HG02870 (cell line): ENCODE results near the gene COL4A4.

Source experiments
- ATAC-seq: cut with Tn5 transposase; IDR thresholded peaks from one replicate; pipeline ENCODE4 v1.9.1; 2021; ENCODE audit warnings: mild to moderate bottlenecking, moderate library complexity; ENCODE audit not compliant: unreplicated experiment

COL4A4 gene

GRCh38 chr2:226991663-226992062, 172.3 kb downstream of the COL4A4 start:
- no peak for ATAC-seq

- no peak for ATAC-seq
Measured at GRCh38 chr2:226985583-226985946, 178.4 kb downstream of the COL4A4 start.

- peak; percentile 98 for ATAC-seq
Measured at GRCh38 chr2:226984750-226985582, 179.0 kb downstream of the COL4A4 start.

DNA sequence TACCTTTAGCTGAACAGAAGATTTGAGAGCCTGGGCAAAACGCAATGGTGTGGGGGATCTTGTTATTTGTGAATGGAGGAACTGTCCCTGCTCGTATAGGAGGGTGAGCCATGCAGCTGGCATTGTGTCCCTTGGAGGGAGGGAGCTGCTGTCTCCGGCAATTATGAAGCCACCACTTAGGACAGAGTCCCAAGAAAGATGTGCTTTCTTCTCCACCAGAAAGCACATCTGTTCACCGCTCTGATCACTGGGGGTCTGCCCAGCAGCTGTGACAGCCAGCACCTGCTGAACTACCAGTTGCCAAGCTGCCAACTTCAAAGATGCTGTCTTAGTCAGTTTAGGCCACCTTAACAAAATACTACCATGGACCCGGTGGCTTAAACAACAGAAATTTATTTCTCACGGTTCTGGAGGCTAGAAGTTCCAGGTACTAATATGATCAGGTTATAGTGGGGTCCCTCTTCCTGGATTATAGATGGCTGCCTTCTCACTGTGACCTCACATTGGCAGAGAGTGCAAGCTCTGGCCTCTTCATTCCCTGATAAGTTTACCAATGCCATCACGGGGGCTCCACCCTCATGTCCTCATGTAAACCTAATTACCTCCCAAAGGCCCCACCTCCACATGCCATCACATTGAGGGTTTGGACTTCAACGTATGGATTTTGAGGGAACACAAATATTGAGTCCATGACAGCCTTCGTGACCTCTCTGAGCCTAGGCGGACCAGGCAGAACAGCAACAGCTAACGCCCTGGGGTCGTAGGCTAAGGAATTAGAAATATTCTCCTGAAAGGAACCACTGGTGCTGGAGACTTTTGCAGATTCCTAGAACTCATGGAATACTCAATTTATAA, 179.9 kb downstream of the COL4A4 start:
- no peak for ATAC-seq

DNA sequence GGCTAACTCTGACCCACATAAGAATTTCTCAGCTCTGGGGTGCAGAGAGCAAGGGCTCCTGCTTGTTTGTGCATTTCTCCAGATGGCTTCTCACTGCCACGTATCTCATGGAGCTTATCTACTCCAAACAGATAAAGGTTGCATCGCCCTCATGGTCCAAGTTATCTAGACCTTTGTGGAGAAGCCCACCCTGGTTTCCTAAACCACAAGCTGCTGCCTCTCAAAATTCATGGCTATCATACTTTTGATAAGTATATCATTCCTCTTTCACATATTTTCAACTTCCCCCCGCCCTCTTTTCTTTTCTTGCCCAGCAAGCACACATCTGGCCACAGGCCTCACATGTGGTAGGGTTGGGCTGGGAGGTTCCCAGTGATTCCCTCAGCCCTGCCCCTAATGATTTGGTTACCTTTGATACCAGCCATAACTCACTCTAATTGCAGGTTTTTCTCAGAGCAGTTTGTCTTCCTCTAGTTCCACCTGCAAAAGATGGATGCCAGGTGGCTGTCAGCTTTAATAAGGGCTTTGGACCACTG, 182.1 kb downstream of the COL4A4 start:
- ATAC-seq = no peak

- no peak for ATAC-seq
Measured at GRCh38 chr2:226979004-226979403, 185.0 kb downstream of the COL4A4 start.

DNA sequence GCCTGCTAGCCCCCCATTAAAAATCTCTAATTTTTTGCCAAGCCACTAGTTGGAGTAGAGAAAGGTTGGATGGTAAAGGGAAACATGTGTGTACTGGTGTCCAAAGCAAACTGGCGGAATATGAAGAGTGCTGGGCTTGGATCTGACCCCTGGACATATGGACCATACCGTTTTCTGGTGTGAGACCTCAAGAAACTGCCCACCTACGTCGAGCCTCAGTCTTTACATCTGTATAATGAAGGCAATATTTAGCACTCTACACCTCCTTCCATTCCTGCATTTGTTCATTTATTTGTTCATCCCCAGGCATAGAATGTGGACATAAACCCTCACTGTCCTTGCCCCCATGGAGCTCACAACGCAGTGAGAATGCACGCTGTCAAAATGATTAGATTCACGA, 185.7 kb downstream of the COL4A4 start:
- no peak for ATAC-seq

GRCh38 chr2:226977775-226978190, 186.2 kb downstream of the COL4A4 start:
- ATAC-seq = peak; percentile 50

- no peak for ATAC-seq
Measured at GRCh38 chr2:226973816-226974215, 190.2 kb downstream of the COL4A4 start.

GRCh38 chr2:226971770-226972169, 192.2 kb downstream of the COL4A4 start:
- no peak for ATAC-seq

DNA sequence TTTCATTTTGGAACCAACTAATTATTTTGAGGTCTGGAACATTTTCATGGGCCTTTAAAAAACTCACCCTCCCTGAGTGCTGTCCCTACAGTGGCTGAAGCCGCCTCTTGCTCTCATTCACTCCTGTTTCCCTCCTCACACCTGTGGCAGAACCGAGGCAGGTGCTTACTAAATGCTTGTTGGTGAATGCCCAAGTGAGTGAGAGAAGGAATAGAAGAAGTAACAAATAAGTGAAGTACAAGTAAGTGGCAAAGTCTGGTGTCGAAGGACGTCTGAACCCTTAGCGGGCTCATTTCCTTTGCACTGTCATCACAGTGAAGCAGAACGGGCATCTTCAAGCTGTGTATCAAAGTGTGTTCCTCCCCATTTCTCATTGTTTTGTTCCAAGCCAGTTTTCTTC, 192.9 kb downstream of the COL4A4 start:
- ATAC-seq = no peak

DNA sequence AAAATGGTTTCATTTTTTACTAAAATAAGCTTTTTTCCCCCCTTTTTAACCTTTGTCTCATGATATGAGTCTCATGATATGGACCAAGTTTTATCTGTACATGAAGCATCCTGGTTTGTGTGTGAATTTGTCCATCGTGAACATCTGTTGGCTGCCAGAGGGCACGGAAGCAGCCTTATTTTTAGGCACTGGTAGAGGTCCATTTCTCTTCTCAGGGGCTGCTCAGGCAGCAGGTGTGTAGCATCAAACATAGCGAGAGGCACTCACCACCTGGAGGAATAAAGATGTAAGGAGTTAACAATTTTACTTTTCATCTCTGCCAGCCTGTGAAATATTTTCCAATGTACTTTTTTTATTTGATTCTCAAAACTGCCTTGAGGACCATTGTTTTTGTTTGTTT, 193.6 kb downstream of the COL4A4 start:
- ATAC-seq = peak; percentile 52

DNA sequence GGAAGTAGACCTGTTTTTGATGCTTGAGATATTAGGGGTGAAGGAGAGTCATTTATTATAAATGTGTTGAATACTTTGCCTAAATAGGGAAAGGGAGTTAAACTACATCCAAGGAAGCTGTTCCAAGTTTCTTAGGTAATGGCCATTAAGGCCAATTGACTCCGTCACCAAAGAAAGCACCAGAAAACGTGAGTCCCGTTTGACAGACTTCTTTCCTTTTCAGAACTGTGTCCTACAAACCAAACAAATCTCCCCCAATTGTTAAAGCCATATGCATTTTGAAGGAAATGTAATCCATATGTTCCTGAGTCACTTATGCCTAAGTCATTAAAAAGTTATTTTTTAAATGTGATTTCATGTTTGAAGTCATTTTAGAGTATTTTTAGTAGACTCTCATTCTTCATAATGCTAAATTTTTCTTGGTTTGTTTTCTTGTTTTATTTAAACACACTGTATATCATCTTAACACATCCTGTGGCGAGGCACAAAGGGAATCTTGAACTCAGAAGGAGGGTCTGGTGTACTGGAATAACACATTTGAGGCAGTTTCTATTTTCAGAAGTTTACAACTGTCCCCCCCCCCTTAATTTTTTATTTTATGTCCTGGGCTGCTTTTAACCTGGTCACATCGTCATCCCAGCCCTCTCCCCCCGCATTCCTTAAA, 194.5 kb downstream of the COL4A4 start:
- ATAC-seq = no peak

- ATAC-seq = no peak
Measured at GRCh38 chr2:226965376-226965775, 198.6 kb downstream of the COL4A4 start.

DNA sequence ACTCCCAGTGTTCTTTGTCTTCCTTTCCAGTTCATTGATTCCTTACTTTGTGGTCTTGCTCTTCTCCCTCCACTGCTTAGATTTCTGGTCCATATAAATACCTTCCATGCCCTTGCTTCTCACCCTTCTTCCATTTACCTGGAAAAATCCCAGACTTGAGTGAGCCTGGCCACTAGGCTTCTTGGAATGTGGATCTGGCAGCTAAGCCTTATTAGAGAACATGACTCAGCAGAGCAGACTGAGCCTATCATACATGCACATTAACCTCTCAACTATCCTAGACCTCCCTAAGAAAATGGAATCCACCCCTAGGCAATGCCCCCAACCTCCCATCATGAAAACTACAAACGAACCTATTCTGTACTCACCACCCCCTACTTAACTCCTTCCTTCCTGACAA, 200.5 kb downstream of the COL4A4 start:
- no peak for ATAC-seq

GRCh38 chr2:226962176-226962773, 201.7 kb downstream of the COL4A4 start:
- no peak for ATAC-seq

- ATAC-seq = no peak
Measured at GRCh38 chr2:226959418-226959817, 204.6 kb downstream of the COL4A4 start.

DNA sequence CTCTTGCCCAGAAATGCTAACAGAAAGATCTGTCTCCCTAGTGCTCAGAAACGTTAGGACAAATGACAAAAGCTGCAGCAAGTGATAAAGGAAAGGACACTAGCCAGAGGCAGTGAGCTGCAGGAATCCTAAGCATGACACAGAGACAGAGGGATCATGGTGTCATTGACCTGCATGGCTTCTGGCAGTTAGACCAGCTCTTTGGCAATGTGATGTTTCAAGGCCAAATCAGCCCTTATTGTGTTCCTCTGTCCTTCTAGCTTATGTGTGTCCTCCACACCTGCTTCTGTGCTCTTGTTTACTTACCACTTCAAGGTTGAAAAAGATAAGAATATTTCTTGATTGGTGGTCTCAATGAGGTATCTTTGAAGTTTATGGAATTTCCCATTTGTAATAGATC, 207.3 kb downstream of the COL4A4 start:
- ATAC-seq = no peak

DNA sequence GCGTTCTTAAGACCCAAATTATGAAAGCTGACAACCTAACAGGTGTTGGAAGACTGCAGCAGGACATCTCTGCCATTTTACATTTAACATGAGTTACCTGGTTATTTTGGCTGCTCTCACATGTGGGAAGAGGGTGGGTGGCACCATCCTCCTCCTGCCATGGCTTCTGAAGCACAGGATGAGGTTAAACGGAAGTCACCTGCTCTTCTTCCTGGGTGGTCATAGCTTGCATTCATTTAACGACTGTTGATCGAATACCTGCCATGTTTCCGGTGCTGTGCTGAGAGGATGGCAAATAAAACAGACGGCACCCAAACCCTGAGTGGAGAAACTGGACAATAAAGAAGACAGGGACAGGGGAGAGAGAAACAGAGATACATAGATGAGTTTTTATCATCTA, 210.2 kb downstream of the COL4A4 start:
- no peak for ATAC-seq

DNA sequence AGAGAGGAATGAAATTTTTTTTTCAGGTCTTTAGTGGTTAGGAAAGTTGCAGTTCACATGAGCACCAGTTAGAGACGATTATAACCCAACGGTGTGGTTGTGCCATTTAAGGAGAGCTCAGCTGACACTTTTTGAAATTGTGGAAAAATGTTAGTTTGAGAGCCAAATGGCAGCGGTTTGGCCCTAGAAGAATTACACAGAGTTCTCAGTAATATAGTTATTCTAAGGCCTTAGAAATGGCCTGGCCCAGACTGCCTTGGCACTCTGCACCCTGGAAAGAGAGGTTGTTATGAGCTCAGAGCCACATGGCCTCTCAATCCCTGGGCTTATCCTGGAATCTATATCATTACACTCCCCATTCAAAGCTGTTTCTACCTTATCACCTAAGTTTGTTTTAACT, 210.8 kb downstream of the COL4A4 start:
- no peak for ATAC-seq
